NCI-H128 (cell line): ENCODE results near the gene ADAMTS13.
A peak's percentile ranks its signal among the peaks of the same experiment; 100 is the strongest.
"Not testable (repeated sequence)": the region's sequence is repeated elsewhere in the genome, so short reads cannot be mapped to it uniquely, and the experiment has no call there.

Experiments used
- DNase-seq: peaks from one replicate; lab custom pipeline; 2025; ENCODE audit not compliant: unreplicated experiment; lab: John Stamatoyannopoulos, UW

ADAMTS13 gene

GRCh38 chr9:133391449-133391848 is 30.7 kb upstream of the ADAMTS13 start:
- not testable (repeated sequence) for DNase-seq

- not testable (repeated sequence) for DNase-seq
Measured at GRCh38 chr9:133392308-133392707, 29.9 kb upstream of the ADAMTS13 start.

DNA sequence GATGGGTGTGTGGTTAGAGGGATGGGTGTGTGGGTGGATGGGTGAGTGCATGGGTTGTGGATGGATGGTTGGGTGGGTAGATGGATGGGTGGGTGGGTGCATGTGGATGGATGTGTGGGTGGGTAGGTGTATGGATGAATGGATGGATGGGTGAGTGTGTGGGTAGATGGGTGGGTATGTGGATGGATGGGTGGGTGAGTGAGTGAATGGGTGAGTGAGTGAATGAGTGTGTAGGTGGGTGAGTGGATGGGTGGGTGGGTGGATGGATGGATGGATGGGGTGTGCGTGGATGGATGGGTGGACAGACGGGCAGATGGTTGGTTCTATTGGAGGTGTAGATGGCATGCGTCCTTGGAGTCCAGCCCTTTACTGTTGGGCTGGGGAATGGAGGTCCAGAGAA is 28.8 kb upstream of the ADAMTS13 start:
- no peak for DNase-seq

DNA sequence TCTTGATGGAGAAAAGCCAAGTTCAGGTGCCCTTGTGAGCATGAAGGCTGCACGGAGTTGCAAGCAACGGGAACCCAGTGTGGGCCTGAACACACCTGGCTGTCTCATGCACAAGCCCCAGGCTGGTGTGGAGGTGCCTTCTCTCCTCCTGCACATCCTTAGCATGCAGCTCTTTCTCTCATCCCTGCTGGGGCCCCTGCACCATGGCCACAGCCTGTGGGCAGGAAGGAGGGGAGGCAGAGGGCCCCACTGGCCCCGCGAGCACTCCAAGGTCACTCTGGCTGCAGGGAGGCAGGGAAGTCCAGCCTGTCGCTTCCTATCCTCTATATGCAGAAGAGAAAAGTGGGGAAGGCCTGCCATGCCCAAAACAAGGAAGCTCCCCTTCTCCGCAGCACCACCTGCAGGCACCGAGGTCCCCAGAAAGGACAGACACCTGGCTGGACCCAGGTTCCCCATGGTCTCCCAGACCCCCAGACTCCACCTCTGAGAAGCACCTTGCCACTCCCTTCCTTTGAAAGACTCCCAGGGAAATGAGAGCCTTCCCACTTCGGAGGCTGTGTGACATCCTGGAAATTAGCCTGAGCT is 27.4 kb upstream of the ADAMTS13 start:
- DNase-seq = no peak

DNA sequence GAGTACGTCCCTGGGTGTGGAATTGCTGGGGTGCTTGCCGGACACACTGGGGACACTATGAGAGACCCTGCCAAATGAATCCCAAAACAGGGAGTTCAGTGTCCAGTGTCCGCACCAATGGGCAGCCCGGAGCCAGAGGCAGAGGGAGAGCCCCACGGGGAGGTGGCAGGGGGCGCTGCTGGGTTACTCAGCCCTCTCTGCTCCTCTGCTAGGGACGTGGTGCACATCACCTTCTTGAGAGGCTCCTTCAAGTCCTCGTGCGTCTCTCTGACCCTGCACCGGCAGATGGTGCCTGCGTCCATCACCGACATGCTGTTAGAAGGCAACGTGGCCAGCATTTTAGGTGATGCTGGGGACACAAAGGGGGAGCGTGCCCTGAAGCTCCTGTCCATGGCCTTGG is 25.2 kb upstream of the ADAMTS13 start:
- DNase-seq = no peak

DNA sequence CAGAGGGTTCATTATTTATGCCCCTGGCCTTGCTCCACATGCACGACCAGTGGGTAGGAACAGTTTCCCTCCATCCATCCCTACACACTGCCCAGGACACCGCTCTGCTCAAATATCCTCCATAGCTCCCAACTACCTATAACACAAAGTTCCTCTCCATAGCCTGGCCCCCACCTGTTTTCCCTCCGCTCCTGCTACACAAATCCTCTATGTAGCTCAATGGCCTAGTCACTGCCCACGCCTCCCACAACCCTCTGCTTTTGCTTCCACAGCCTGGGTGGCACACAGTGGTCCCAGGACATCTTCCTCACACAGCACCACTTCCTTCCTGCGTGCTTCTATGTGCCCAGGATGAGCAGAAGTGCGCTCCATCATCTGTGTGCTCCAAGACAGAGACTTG is 24.8 kb upstream of the ADAMTS13 start:
- DNase-seq = no peak

DNA sequence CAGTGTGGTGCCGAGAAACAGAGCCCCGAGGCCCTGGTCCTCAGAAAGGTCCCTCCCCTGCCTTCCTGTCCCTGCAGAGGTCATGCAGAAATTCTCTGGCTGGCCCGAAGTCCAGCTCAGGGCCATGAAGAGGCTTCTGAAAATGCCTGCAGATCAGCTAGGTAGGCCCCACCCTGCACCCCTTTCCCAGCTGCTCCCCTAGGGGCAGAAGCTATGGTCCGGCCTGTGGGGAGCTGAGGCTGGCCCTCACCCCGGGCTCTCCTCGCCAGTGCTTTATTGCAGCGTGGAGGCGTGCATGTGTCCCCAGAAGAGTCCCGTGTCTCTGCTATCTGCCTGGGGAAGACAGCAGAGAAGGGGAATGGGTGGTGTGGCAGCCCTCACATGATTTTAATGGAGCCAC is 24.3 kb upstream of the ADAMTS13 start:
- DNase-seq = no peak

DNA sequence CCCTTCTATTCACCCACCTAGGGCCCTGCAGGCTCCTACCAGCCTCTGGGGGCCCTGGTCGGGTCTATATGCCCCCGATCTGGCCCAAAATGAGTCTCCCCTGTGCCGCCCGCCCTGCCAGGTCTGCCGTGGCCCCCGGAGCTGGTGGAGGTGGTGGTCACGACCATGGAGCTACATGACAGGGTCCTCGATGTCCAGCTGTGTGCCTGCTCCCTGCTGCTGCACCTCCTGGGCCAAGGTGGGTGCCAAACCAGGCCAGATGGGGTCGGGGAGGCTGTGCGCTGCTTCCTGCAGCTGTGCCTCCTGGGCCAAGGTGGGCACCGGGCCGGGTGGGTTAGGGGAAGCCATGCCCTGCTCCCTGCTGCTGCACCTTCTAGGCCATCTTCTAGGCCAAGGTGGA is 21.9 kb upstream of the ADAMTS13 start:
- DNase-seq = no peak

- DNase-seq = no peak
Measured at GRCh38 chr9:133401588-133401987, 20.6 kb upstream of the ADAMTS13 start.

GRCh38 chr9:133402689-133403088 is 19.5 kb upstream of the ADAMTS13 start:
- no peak for DNase-seq

DNA sequence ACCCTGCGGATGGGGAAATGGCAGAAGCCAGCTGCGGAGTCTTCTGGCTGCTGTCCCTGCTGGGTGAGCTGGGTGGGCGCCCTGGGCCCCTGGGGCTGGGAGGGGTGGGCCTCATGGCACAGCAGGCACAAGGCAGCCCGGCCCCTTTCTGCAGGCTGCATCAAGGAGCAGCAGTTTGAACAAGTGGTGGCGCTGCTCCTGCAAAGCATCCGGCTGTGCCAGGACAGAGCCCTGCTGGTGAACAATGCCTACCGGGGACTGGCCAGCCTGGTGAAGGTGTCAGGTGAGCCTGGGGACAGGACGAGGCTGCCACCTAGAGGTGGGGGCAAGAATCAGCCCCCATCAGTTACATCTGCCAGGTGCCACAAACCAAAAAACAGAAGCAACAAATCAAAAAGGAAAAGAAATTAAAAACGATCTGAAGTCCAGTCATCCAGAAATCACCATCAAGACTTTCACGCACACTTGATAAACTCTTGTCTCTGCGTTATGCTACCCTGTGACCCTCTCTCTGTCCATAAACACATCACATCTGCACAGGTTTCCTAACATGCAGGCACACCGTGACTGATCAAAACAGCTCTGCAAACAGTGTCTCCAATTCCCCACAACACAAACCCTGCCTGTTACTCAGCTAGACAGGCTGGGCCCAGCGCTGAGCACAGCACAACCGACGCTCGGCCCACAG is 18.3 kb upstream of the ADAMTS13 start:
- DNase-seq = peak; percentile 25

DNA sequence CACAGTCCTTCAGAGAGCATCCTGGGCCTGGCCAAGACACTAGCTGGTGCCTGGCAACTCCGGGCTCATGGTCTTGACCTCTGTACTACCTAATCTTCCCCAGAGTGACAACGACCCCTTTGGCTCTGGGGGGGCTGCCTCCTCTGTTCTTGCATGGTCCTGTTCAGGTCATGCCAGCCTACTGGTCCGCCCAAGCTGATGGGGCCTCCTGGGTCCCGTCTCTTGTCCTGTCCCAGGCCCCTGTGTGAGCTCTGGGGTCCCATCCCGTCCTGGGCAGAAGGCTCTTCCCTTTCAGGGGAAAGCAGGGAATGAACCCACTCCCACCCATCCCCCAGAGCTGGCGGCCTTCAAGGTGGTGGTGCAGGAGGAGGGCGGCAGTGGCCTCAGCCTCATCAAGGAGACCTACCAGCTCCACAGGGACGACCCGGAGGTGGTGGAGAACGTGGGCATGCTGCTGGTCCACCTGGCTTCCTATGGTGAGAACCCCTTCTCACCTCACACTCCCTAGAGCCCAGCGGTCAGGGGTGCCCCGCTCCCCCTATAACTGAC is 17.6 kb upstream of the ADAMTS13 start:
- no peak for DNase-seq

GRCh38 chr9:133405508-133406438 is 16.4 kb upstream of the ADAMTS13 start:
- no peak for DNase-seq

DNA sequence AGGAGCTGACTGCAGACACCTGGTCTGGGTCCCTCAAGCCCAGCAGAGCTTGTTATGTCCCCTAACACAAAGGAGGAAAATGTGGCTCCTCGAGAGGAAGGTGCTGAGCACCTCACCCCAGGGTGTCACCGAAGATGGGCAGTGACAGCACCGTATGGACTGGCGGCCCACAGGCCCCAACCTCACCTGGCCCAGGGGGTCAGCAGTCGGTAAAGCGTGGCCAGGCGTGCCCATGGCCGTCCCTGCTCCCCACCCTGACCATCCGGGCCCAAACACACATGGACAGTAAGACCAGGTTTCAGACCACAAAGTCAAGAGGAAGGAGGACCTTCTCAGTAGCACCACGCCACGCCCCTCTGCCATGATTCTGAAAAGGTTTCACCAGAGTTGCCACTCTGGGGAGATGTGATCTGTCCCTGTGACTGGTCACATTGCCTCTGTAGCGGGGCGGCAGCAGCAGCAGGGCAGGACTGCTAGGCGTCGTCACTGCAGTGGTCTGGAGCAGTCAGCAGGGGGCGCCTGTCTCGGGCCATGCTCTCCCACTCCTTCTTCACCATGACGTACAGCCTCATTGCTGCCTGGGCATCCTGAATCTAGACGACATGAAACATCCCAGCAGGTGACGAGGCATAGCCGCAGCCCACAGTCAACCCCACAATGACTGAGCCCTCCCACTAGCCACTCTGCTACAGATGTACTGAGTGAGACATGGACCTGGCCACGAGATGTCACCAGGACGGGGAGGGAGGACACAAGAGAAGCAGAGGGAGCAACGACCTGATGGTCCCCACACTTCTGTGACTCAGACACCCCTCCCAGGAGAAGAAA is 15.5 kb upstream of the ADAMTS13 start:
- DNase-seq = peak; percentile 10

DNA sequence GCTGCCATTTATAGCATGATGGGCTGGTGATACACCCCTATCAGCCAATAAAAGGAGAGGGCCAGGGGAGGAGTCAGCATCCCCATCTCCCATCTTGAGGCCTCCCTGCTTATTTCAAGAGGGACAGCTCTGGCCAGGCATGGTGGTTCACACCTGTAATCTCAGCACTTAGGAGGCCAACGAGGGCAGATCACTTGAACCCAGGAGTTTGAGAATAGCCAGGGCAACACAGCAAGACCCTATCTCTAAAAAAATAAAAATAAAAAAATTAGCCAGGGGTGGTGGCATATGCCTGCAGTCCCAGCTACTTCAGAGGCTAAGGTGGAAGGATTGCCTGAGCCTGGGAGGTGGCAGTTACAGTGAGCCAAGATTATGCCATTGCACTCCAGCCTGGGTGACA is 14.1 kb upstream of the ADAMTS13 start:
- no peak for DNase-seq

DNA sequence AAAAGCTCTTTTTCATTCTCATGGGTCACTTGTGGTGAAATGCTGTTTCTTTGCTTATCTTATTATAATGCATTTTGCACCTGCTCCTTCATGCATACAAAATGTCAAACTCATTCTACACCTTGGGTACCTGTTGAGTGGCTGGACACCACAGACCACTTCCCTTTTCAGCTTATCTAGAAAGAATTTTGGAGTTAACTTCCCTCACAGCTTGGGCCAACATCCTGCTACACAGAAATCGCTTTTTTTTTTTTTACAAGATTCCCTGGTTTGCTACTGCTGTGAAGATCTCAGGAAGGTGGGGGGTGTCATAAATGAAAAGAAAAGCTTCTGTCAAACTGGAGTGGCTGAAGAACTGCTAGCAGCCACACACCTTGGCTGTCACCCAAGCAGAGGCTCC is 7.0 kb upstream of the ADAMTS13 start:
- no peak for DNase-seq

GRCh38 chr9:133417541-133418461 is 4.4 kb upstream of the ADAMTS13 start, which contains the start of gene REXO4:
Gene REXO4, minus strand, starts transcription at chr9:133418010. Its CDS starts 166 bp downstream, at chr9:133417844.
- peak; percentile 53 for DNase-seq

- DNase-seq = no peak
Measured at GRCh38 chr9:133419005-133419404, 3.2 kb upstream of the ADAMTS13 start.

- no peak for DNase-seq
Measured at GRCh38 chr9:133420392-133420827, 1.8 kb upstream of the ADAMTS13 start.

GRCh38 chr9:133423216-133423615 is 1.0 kb downstream of the ADAMTS13 start:
- DNase-seq = no peak
